ENCODE results near the gene OGDHL.
A peak's percentile ranks its signal among the peaks of the same experiment; 100 is the strongest.
"Not testable (repeated sequence)": the region's sequence is repeated elsewhere in the genome, so short reads cannot be mapped to it uniquely, and the experiment has no call there.

Gene OGDHL

DNA sequence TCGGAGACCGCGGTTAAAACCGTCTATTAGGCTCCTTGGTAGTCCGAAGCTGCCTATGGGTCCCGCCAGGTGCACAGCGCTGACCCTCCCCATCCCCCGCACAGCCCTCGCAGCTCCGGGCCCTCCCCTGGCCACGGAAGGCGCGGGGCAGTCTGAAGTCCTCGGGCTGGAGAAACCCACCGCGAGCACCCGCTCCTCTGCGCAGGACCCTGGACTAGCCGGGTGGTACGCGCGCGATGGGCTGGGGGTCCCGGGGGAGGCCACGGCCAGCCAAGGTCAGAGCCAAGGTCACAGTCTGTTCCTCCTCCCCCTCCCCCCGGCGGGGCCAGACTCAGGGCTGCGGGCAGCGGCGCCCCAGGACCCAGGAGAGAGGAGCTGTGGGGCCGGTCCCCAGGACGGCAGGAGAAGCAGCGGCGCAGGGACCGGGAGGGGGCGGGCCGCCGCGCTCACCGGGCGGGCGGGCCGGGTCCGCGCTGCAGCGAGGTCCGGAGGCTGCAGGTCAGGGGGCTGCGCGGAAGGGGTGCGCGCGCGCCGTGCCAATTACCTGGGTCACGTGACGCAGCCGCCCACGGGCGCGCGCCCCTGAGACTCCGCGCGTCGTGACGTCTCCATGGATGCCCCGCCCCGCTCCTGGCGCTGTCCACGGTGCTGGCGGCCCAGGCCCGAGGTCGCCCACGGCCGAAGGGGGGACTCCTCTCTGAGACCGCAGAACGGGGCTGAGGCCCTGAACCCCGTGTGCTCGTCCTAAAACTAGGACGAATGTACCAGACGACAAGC, at the start of gene OGDHL:
TSS of gene OGDHL (minus strand) at position 535 of the 777 bp plus-strand sequence. CDS start 3,731 bp downstream, outside the sequence.
- peak; percentile 10 for DNase-seq

GRCh38 chr10:49803988-49804387, 41.9 kb upstream of the OGDHL start:
- DNase-seq, result no peak

DNA sequence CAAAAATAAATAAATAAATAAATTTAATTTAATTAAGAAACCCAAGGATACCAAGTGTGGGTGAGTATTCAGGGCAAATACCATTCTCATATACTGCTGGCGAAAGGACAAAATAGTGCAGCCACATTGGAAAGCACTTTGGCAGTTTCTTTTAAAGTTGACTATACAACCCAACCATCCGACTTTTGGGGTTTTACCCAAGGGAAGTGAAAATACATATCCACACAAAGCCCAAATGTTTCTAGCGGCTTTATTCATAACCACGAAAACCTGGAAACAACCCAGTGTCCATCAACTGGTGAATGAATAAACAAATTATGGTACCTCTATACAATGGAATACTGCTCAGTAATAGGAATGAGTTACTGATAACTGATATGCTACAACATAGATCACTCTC, 36.2 kb upstream of the OGDHL start:
- DNase-seq, result no peak

DNA sequence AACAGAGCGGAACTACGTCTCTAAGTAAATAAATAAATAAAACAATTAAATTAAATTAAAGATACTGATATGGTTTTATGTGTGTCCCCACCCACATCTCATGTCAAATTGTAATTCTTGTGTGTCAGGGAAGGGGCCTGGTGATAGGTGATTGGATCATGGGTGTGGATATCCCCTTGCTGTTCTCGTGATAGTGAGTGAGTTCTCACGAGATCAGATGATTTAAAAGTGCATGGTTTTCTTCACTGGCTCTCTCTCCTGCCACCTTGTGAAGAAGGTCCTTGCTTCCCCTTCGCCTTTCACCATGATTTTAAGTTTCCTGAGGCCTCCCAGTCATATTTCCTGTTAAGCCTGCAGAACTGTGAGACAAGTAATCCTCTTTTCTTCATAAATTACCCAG, 29.0 kb upstream of the OGDHL start:
- no peak for DNase-seq

DNA sequence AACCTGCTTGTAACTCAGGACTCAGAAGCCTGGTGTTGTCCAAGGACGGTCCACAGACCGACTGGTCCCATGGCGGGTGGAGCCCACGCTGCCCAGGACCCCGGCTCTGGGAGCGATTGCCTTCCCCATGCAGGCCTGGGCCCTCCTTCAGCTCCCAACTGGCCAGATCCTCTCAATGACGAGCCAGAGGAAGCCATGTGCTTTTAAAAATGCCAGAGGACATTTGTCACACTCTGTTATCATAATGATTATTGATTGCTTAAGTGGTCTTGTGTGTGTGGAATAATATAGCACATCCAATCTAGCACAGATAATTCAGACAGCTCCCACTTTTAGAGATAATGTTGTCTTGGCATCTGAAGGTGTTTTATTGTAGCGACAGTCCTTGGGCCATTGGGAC, 22.6 kb upstream of the OGDHL start:
- DNase-seq, result no peak

GRCh38 chr10:49783645-49784044, 21.5 kb upstream of the OGDHL start:
- no peak for DNase-seq

DNA sequence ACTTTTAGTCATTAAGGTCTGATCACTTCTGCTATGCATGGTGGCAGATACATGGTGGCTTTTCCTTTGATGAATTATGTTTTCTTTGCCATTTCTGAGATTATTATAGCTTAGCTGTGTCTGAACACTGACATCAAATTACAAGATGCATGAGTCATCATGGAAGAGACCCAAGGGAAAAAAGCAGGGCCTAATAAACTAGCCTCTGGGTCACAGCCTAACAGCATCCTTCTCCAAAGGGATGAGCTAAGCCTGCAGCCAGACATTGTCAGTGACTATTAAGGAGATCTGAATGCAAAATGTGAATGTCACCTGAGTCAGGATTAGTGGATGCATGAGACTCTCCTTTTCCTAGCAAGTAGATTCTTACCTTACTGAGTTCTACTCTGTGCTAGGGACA, 19.1 kb upstream of the OGDHL start:
- no peak for DNase-seq

DNA sequence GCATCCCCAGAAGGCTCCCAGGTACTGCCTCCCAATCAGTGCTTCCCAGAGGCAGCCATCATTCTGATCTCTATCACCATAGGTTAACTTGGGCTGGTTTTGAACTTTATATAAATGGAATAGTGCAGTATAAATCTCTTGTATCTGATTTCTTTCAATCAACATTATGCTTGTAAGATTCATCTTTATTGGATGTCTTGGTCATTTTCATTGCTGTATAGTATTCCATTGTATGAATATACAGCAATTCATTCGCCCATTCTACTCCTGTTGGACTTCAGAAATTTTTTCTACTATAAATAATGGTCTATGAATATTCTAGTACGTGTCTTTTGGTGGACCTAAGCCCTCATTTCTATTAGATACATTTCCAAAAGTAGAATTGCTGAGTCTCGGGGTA, 16.1 kb upstream of the OGDHL start:
- DNase-seq, result no peak

DNA sequence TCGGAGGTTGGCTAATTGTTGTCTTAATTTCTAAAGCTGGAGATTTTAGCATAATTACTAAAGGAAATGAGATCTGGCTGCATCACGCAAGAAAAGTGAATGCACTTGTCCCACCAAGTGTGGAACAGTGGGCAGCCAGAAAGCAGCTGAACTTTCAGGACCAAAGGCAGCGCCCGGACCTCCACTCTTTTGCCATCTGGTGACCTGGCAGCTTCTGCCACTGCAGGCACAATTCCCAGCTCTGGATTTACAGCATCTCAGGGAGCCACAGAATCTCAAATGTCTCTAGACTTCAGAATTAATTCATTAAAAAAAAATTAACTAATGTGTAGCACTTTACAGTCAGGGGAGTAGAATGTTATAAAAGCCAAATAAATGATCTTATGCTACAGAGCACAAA, 14.7 kb upstream of the OGDHL start:
- no peak for DNase-seq

GRCh38 chr10:49775014-49775413, 12.9 kb upstream of the OGDHL start:
- no peak for DNase-seq

GRCh38 chr10:49772944-49773343, 10.8 kb upstream of the OGDHL start:
- not testable (repeated sequence) for DNase-seq

GRCh38 chr10:49771046-49771445, 8.9 kb upstream of the OGDHL start:
- not testable (repeated sequence) for DNase-seq

DNA sequence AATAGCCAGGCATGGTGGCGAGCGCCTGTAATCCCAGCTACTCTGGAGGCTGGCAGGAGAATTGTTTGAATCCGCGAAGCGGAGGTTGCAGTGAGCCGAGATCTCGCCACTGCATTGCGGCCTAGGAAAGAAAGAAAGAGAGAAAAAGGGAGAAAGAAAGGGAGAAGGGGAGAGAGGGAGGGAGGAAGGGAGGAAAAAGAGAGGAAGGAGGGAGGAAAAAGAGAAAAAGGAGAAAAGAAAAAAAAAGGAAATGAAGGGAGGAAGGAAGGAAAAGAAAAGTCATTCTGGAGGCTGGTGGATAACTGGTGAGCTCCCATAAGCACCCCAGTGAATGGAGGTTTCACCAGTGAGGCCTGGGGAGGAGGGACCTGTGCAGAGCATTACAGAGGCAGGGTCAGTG, 7.6 kb upstream of the OGDHL start:
- DNase-seq, result no peak

DNA sequence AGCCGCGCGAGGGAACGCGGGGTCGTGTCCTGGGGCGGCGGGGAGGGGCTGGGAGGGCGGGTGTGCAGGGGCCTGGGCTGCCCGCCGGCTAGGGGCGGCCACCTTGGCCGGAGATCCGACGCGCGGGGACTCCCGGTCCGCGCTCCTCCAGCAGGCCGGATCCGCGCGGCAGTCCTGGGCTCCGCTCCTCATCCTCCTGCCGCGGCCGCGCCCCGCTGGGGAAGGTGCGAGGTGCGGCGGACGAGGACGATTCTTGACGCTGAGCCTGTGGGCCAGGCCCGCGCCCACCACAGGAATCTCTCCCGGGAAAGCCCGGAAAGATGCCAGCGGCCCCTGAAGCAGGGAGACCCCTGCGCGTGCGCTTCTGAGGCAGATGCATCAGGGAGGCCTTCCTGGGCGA, 6.6 kb upstream of the OGDHL start:
- DNase-seq, result no peak

DNA sequence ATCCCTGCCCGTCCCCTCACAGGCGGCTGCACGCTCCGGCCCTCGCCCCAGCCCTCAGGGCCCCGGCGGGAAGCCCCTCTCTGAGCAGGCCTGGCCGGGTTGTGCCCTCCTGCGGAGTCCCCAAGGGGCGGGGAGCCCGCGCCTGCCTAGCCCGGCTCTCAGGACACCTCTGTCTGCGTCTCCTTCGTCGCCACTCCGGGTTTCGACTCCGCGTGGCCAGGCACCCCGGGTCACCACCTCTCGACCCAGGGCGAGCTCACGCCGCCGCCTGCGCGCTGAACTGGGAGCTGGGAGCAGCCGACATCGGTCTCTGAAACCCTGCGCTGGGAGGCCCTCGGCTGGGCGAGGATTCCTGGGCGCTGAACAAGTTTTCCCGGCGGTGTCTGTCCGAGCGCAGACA, 6.2 kb upstream of the OGDHL start:
- no peak for DNase-seq

GRCh38 chr10:49767752-49768151, 5.6 kb upstream of the OGDHL start:
- DNase-seq, result no peak

GRCh38 chr10:49766484-49766883, 4.4 kb upstream of the OGDHL start:
- DNase-seq, result no peak

GRCh38 chr10:49762566-49762877, 399 bp upstream of the OGDHL start:
- no peak for DNase-seq

- DNase-seq, result no peak
These were observed 828 bp downstream of the OGDHL start for GRCh38 chr10:49761201-49761788.

DNA sequence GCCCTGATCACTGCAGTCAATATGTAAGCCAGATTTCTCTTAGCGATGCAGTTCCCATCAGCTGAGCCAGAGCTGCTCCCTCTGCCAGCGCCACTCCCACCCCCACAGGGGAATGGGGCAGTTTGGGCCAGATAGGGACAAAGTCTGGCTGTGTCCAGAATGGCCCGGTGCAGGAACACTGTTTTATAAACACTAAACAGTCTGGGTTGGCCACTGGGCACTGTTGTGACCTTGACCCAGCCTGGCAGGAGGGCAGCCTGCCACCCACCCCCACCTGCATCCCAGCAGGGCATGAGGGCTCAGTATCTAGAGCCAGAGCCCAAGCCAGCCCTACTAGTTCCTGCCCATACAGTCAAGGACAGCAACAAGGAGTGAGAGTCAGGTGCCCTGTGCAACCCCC, 1.3 kb downstream of the OGDHL start:
- no peak for DNase-seq

- DNase-seq, result no peak
These were observed 2.2 kb downstream of the OGDHL start for GRCh38 chr10:49759787-49760551.

GRCh38 chr10:49758249-49758930, 3.7 kb downstream of the OGDHL start:
- no peak for DNase-seq

DNA sequence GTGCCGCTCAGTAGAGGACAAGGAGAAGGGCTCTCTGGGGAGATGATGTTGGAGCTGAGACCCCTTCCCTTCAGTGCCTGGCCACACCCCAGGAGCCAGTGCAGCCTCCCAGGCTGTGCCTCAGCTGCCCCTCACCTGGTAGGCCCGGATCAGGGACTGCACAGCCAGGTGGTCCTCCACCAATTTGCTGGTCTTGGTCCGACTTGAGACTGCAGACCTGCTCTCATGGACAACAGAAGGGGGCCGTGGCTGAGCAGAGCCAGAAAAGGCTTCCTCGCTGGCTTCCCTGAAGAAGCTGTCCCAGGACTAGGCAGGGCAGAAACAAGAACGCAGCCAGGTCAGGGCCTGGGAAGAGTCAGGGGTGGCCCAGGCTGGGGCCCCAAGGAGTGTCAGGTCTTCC, 5.5 kb downstream of the OGDHL start:
- DNase-seq, result no peak

GRCh38 chr10:49756031-49756430, 6.1 kb downstream of the OGDHL start:
- DNase-seq, result no peak
